Measurements from ENCODE around the gene RGL1.

DNA sequence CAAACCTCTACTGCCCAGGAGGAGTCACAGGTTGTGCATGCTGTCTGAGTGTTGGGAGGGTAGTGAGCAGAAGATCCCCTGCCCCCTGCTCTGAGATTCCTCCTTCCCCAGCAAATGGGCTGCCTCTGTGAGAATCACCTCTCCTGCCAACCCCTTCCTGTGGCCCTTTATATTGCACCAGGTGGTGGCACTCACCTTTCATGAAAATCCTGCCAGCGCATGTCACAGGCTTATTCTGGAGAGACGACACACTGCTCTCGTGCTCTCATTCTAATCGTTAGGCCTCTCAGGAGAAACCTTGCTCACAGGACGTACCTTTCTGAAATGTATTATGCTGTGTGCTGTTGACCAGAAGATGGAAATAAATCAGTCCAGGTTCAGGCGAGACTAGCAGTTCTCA is 113.7 kb downstream of the RGL1 start:
- TF ChIP-seq, protein P1, sequence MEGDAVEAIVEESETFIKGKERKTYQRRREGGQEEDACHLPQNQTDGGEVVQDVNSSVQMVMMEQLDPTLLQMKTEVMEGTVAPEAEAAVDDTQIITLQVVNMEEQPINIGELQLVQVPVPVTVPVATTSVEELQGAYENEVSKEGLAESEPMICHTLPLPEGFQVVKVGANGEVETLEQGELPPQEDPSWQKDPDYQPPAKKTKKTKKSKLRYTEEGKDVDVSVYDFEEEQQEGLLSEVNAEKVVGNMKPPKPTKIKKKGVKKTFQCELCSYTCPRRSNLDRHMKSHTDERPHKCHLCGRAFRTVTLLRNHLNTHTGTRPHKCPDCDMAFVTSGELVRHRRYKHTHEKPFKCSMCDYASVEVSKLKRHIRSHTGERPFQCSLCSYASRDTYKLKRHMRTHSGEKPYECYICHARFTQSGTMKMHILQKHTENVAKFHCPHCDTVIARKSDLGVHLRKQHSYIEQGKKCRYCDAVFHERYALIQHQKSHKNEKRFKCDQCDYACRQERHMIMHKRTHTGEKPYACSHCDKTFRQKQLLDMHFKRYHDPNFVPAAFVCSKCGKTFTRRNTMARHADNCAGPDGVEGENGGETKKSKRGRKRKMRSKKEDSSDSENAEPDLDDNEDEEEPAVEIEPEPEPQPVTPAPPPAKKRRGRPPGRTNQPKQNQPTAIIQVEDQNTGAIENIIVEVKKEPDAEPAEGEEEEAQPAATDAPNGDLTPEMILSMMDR (IDR thresholded peaks at IDR 0.05): peak in 4 of 6 experiments; percentile 27 to 42 (median 32)
- no peak for TF ChIP-seq POLR2A (IDR thresholded peaks at IDR 0.05)
